Tongue (tissue), 2 donors: ENCODE measurements around the gene AUP1. TPM values are rescaled to one million over a fixed set of nuclear protein-coding genes. Genes with fewer than 3 reads are reported as not detected.

Experiments used
- DNase-seq: peaks from one replicate; pipeline ENCODE4 v3.0.0-alpha.2; 2015
- total RNA-seq: library from RNA; depleted of rRNA; stranded (reverse); fragments of >200 nt; gene quantifications from one replicate; pipeline ENCODE4 v1.2.3, GENCODE V29; 2014

The AUP1 gene
- total RNA-seq, 1 donor from 2014 or later, result 60.9 TPM

GRCh38 chr2:74535440-74535965 is 6.0 kb upstream of the AUP1 start:
- no peak for DNase-seq

GRCh38 chr2:74534411-74534810 is 4.9 kb upstream of the AUP1 start:
- DNase-seq, result no peak

- DNase-seq, result no peak
Observed at GRCh38 chr2:74533464-74533863, 4.0 kb upstream of the AUP1 start.

- peak; percentile 57 for DNase-seq
Observed at GRCh38 chr2:74532222-74532621, 2.7 kb upstream of the AUP1 start.

- DNase-seq, result no peak
Observed at GRCh38 chr2:74531666-74532065, 2.2 kb upstream of the AUP1 start.

- DNase-seq, result peak; percentile 44
Observed at GRCh38 chr2:74530239-74531187, 1.0 kb upstream of the AUP1 start.

- no peak for DNase-seq
Observed at GRCh38 chr2:74528600-74529356, 728 bp downstream of the AUP1 start.

- DNase-seq, result no peak
Observed at GRCh38 chr2:74527741-74528140, 1.8 kb downstream of the AUP1 start.

- DNase-seq, result no peak
Observed at GRCh38 chr2:74526649-74527230, 2.8 kb downstream of the AUP1 start.

GRCh38 chr2:74525717-74526648 is 3.5 kb downstream of the AUP1 start, which contains the start of gene DQX1:
TSS of gene DQX1 (minus strand) at chr2:74526231. CDS start at chr2:74525729, 502 bp downstream.
- DNase-seq, result peak; percentile 56

- no peak for DNase-seq
Observed at GRCh38 chr2:74524955-74525716, 4.4 kb downstream of the AUP1 start.

GRCh38 chr2:74524005-74524404 is 5.5 kb downstream of the AUP1 start:
- DNase-seq, result no peak

- DNase-seq, result no peak
Observed at GRCh38 chr2:74522516-74522915, 7.0 kb downstream of the AUP1 start.

- no peak for DNase-seq
Observed at GRCh38 chr2:74516650-74517049, 12.9 kb downstream of the AUP1 start.

- peak; percentile 83 for DNase-seq
Observed at GRCh38 chr2:74515981-74516633, 13.4 kb downstream of the AUP1 start.

GRCh38 chr2:74515271-74515980 is 14.1 kb downstream of the AUP1 start:
- no peak for DNase-seq

GRCh38 chr2:74514368-74515270 is 14.9 kb downstream of the AUP1 start, which contains the start of gene TLX2:
TSS of gene TLX2 (plus strand) at chr2:74514450. CDS start at chr2:74514807, 357 bp downstream.
- DNase-seq, result no peak
